Keratinocyte (primary cell): ENCODE results near the gene FAM120B. TPM values are rescaled to one million over a fixed set of nuclear protein-coding genes. Genes with fewer than 3 reads are reported as not detected.

Experiments used
- DNase-seq: peaks from one replicate; pipeline ENCODE4 v3.0.0-alpha.2; 2011; ENCODE audit warnings: low read depth, missing footprints, low spot score
- FAIRE-seq: peaks from 2 replicates; lab custom pipeline; 2011; peaks lifted over from hg19 to GRCh38; lab: Jason Lieb, UNC
- H2AFZ ChIP-seq: 2 replicates; pipeline ENCODE4 v1.6.0; 2012; ENCODE audit warnings: low read length, control low read depth, inconsistent platforms; ENCODE audit not compliant: control insufficient read depth
- H3K27ac ChIP-seq: 2 replicates; pipeline ENCODE4 v1.5.1; 2011; ENCODE audit warnings: low read length; ENCODE audit not compliant: control insufficient read depth, insufficient read depth
- H3K27me3 ChIP-seq: 3 replicates; pipeline ENCODE4 v1.6.0; 2011; ENCODE audit warnings: low read length; ENCODE audit not compliant: control insufficient read depth, insufficient read depth; ENCODE audit errors: extremely low read depth
- H3K36me3 ChIP-seq, 2 experiments: 2 replicates in 1 of 2; 3 replicates in 1 of 2; pipeline ENCODE4 v1.5.1; 2011; ENCODE audit warnings: low read length in 2 of 2, mild to moderate bottlenecking in 1 of 2; ENCODE audit not compliant: control insufficient read depth in 2 of 2, insufficient read depth in 2 of 2; ENCODE audit errors: extremely low read depth in 1 of 2
- H3K4me1 ChIP-seq: 3 replicates; pipeline ENCODE4 v1.5.1; 2011; ENCODE audit warnings: low read length; ENCODE audit not compliant: control insufficient read depth, insufficient read depth; ENCODE audit errors: extremely low read depth
- H3K4me2 ChIP-seq: 3 replicates; pipeline ENCODE4 v1.6.0; 2011; ENCODE audit warnings: low read depth, low read length; ENCODE audit not compliant: control insufficient read depth, insufficient read depth; ENCODE audit errors: extremely low read depth
- H3K4me3 ChIP-seq, 3 experiments: fragments of 200-600 bp in 1 of 3; sonication (generic) in 1 of 3; 2 replicates in 2 of 3; 3 replicates in 1 of 3; pipeline ENCODE4 v1.5.1; 2011 to 2016; ENCODE audit warnings: low read length in 3 of 3, mild to moderate bottlenecking in 3 of 3, control low read depth in 2 of 3, inconsistent platforms in 1 of 3, low read depth in 1 of 3, mixed read lengths in 1 of 3, mixed run types in 1 of 3, moderate library complexity in 1 of 3; ENCODE audit not compliant: control insufficient read depth in 2 of 3, insufficient read depth in 2 of 3; ENCODE audit errors: extremely low read depth in 1 of 3
- H3K79me2 ChIP-seq: 2 replicates; pipeline ENCODE4 v1.6.0; 2012; ENCODE audit warnings: low read length; ENCODE audit not compliant: control insufficient read depth, insufficient read depth
- H3K9ac ChIP-seq: 3 replicates; pipeline ENCODE4 v1.6.0; 2011; ENCODE audit warnings: low read length; ENCODE audit not compliant: control insufficient read depth, insufficient read depth; ENCODE audit errors: extremely low read depth
- H3K9me1 ChIP-seq: 3 replicates; pipeline ENCODE4 v1.6.0; 2011; ENCODE audit warnings: low read length; ENCODE audit not compliant: control insufficient read depth, insufficient read depth; ENCODE audit errors: extremely low read depth
- H3K9me3 ChIP-seq: 2 replicates; pipeline ENCODE4 v1.5.1; 2012; ENCODE audit warnings: low read depth, low read length; ENCODE audit not compliant: control insufficient read depth
- H4K20me1 ChIP-seq: 3 replicates; pipeline ENCODE4 v1.6.0; 2011; ENCODE audit warnings: low read length; ENCODE audit not compliant: control insufficient read depth, insufficient read depth; ENCODE audit errors: extremely low read depth
- CTCF ChIP-seq, 3 experiments: IDR thresholded peaks in 1 of 3; conservative IDR thresholded peaks in 1 of 3; optimal IDR thresholded peaks in 1 of 3; 2 replicates in 2 of 3; 3 replicates in 1 of 3; pipeline versions ENCODE3 to v1.5.1; 2011; ENCODE audit warnings: low read length in 3 of 3, mild to moderate bottlenecking in 3 of 3, moderate library complexity in 2 of 3, control low read depth in 1 of 3, inconsistent platforms in 1 of 3; ENCODE audit not compliant: insufficient read depth in 2 of 3; ENCODE audit errors: extremely low read depth in 1 of 3
- EZH2 ChIP-seq: IDR thresholded peaks from one replicate; pipeline ENCODE4 v1.6.1; 2012; ENCODE audit warnings: inconsistent platforms, mild to moderate bottlenecking, low read length, moderate library complexity
- dilution Hi-C: fragments of 300-500 bp; cut with MboI; formaldehyde crosslinking; loops from one replicate; pipeline ENCODE4 v1.7.0; 2020; ENCODE audit warnings: low sequenced_read_pairs; ENCODE audit not compliant: extremely low pct_ligation_motif_present
- polyA plus RNA-seq, 5 experiments: library from polyadenylated mRNA; depleted of rRNA in 3 of 5; stranded (reverse) in 3 of 5; stranded (forward) in 1 of 5; unstranded in 1 of 5; fragments of >200 nt; gene quantifications; 1 replicate in 1 of 5; 2 replicates in 3 of 5; 3 replicates in 1 of 5; pipeline versions ENCODE4 v1.2.1 to v1.2.3, GENCODE V29; 2011 to 2012; ENCODE audit warnings: missing spikeins in 2 of 5, low read depth in 1 of 5, low replicate concordance in 1 of 5

FAM120B gene
- polyA plus RNA-seq, 1 donor (not counting 4 experiments of a cell fraction or from before 2014, with no cell fraction given) = 17.4 TPM

DNA sequence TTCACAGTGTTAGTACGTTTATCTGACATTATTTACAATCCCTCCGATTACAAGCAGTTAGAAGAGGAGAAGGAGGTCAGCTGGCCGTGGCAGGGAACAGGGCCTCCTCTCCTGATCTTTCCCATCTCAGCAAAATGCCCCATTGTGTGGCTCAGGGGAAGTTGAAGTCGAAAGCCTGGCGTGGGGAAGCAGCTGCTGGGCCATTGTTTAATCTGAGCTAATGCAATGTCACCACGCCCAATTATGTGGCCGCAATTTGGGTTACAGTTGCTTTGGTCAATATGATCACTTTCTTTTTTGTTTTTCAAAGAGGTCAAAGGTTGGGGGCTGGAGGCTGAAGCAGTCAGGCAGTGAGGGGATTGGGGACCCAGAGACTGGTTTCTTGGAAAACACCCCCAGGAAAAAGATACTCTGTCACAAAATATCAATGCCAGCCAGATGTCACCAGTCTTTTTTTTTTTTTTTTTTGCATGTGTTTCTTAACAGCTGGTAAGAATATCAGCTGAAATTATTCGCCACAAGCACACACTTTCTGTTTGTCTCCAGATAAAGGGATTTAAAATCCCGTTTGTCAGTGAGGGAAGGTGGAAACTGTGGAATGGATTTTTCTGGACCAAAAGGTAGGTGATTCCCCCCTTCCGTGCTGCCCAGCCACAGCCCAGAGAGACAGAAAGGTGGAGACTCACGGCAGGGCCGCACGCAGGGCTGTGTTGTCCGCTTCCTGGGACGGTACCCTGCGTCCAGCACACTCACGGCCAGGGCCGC, 40.3 kb upstream of the FAM120B start:
- H4K20me1 ChIP-seq = no peaks in the 10 kb centered on the region
- DNase-seq (no peak), FAIRE-seq (no peak)
- H3K27me3 ChIP-seq = no peaks in the 10 kb centered on the region
- H3K9ac ChIP-seq = no peak overlapping the region
- H3K9me3 ChIP-seq = no peaks in the 10 kb centered on the region
- H3K36me3 ChIP-seq = no peaks in the 10 kb centered on the region
- H3K4me3 ChIP-seq = no peak overlapping the region
- H3K4me1 ChIP-seq = no peaks in the 10 kb centered on the region
- dilution Hi-C loops = no loop called here
- no peak overlapping the region for H2AFZ ChIP-seq
- H3K27ac ChIP-seq = no peak overlapping the region
- H3K4me2 ChIP-seq = no peak overlapping the region
- no peaks in the 10 kb centered on the region for H3K9me1 ChIP-seq
- no peaks in the 10 kb centered on the region for H3K79me2 ChIP-seq
- TF ChIP-seq CTCF (optimal IDR thresholded peaks at IDR 0.05 in 1 of 3, IDR thresholded peaks at IDR 0.05 in 1 of 3, conservative IDR thresholded peaks at IDR 0.05 in 1 of 3; ENCODE audit: extremely low read depth in 1 of 3, insufficient read depth in 2 of 3, low read length in 3 of 3) (no peak), EZH2 (no peak)

DNA sequence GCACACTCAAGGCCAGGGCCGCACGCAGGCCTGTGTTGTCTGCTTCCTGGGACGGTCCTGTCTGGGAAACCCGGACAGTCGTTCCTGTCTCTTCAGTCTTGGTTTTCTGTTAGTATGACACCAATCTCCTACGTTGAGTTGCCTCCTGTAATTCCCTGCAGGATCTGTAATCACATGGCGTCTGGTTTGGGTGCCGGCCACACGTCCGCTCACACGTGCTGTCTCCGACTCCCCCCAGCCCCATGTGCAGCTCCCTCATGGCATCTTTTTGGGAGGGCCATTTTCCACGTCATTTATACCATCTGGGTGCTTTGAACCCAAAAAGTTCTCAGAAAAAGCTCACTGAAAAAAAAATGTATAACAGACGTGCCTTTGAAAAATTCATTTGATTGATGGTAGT, 38.9 kb upstream of the FAM120B start:
- dilution Hi-C loops = no loop called here
- H3K27me3 ChIP-seq = no peaks in the 10 kb centered on the region
- H3K9me1 ChIP-seq = no peaks in the 10 kb centered on the region
- H3K79me2 ChIP-seq = no peaks in the 10 kb centered on the region
- FAIRE-seq (no peak), DNase-seq (no peak)
- H3K4me1 ChIP-seq = no peaks in the 10 kb centered on the region
- no peak overlapping the region for H3K4me2 ChIP-seq
- H3K36me3 ChIP-seq = no peaks in the 10 kb centered on the region
- H2AFZ ChIP-seq = no peak overlapping the region
- H3K9ac ChIP-seq = no peak overlapping the region
- no peak for TF ChIP-seq CTCF (optimal IDR thresholded peaks at IDR 0.05 in 1 of 3, IDR thresholded peaks at IDR 0.05 in 1 of 3, conservative IDR thresholded peaks at IDR 0.05 in 1 of 3; ENCODE audit: extremely low read depth in 1 of 3, insufficient read depth in 2 of 3, low read length in 3 of 3)
- no peak for TF ChIP-seq EZH2
- H3K9me3 ChIP-seq = no peaks in the 10 kb centered on the region
- no peak overlapping the region for H3K27ac ChIP-seq
- H3K4me3 ChIP-seq = no peak overlapping the region
- no peaks in the 10 kb centered on the region for H4K20me1 ChIP-seq
